H4 (cell line): Measurements from ENCODE around the gene STX16. TPM values are rescaled to one million over a fixed set of nuclear protein-coding genes. Genes with fewer than 3 reads are reported as not detected.

ENCODE experiments used
- DNase-seq: peaks from one replicate; pipeline ENCODE4 v3.0.0-alpha.2; 2015; ENCODE audit warnings: low spot score
- total RNA-seq: library from RNA; depleted of rRNA; stranded (reverse); fragments of >200 nt; shearing (Covaris generic); gene quantifications from 2 replicates; pipeline ENCODE4 v1.2.3, GENCODE V29; 2014

Gene STX16
- total RNA-seq, 1 experiment from 2014 or later = 8.8 TPM

- no peak for DNase-seq
Measured at GRCh38 chr20:58710481-58711265, 59.6 kb downstream of the STX16 start.

- DNase-seq = no peak
Measured at GRCh38 chr20:58711266-58712051, 60.4 kb downstream of the STX16 start.

GRCh38 chr20:58712151-58712791 lies 61.2 kb downstream of the STX16 start:
- DNase-seq = no peak

GRCh38 chr20:58712806-58713731 lies 62.0 kb downstream of the STX16 start:
- DNase-seq = no peak

- DNase-seq = no peak
Measured at GRCh38 chr20:58713801-58714339, 62.8 kb downstream of the STX16 start.

- no peak for DNase-seq
Measured at GRCh38 chr20:58714340-58714922, 63.3 kb downstream of the STX16 start.

- no peak for DNase-seq
Measured at GRCh38 chr20:58714923-58715351, 63.9 kb downstream of the STX16 start.

- DNase-seq = no peak
Measured at GRCh38 chr20:58715391-58715800, 64.3 kb downstream of the STX16 start.

- no peak for DNase-seq
Measured at GRCh38 chr20:58715801-58716475, 64.9 kb downstream of the STX16 start.

- DNase-seq = peak; percentile 1
Measured at GRCh38 chr20:58716476-58717277, 65.6 kb downstream of the STX16 start.

- DNase-seq = peak; percentile 4
Measured at GRCh38 chr20:58717278-58718091, 66.4 kb downstream of the STX16 start.

GRCh38 chr20:58718121-58718563 lies 67.1 kb downstream of the STX16 start:
- DNase-seq = no peak

GRCh38 chr20:58718729-58719128 lies 67.6 kb downstream of the STX16 start:
- no peak for DNase-seq

- DNase-seq = peak; percentile 2
Measured at GRCh38 chr20:58719258-58719657, 68.2 kb downstream of the STX16 start.

GRCh38 chr20:58719971-58720371 lies 68.9 kb downstream of the STX16 start:
- no peak for DNase-seq

- DNase-seq = no peak
Measured at GRCh38 chr20:58720890-58721289, 69.8 kb downstream of the STX16 start.

GRCh38 chr20:58721951-58722778 lies 71.1 kb downstream of the STX16 start:
- DNase-seq = peak; percentile 2
